B cell (primary cell): Measurements from ENCODE around the gene PRPF40A. TPM values are rescaled to one million over a fixed set of nuclear protein-coding genes. Genes with fewer than 3 reads are reported as not detected.
"Not testable (repeated sequence)": the region's sequence is repeated elsewhere in the genome, so short reads cannot be mapped to it uniquely, and the experiment has no call there.

Experiments used
- ATAC-seq: fragments of 200-7000 bp; cut with Tn5 transposase; one replicate; pipeline ENCODE4 v1.10.0; 2021; ENCODE audit warnings: low read depth, mild to moderate bottlenecking, moderate number of reproducible peaks, moderate library complexity
- CTCF ChIA-PET: fragments of 350-600 bp; sonication (Branson Sonifier 250); formaldehyde crosslinking; loops from one replicate; lab custom pipeline; 2021; ENCODE audit warnings: antibody characterized with exemption, inconsistent platforms; lab: Charles Lee
- POLR2A ChIA-PET: fragments of 350-600 bp; sonication (Branson Sonifier 250); formaldehyde crosslinking; loops from one replicate; lab custom pipeline; 2021; ENCODE audit warnings: antibody characterized with exemption; lab: Charles Lee
- DNase-seq: peaks from one replicate; pipeline ENCODE4 v3.0.0; 2013
- H2AFZ ChIP-seq: 2 replicates; pipeline ENCODE4 v1.6.1; 2012; ENCODE audit warnings: mild to moderate bottlenecking, low read depth, low read length; ENCODE audit not compliant: insufficient read depth, poor library complexity, severe bottlenecking
- H3K27ac ChIP-seq, 2 donors: 1 replicate in 1 of 2; 2 replicates in 1 of 2; pipeline ENCODE4 v1.5.1; 2012 to 2013; ENCODE audit warnings: low read length in 2 of 2, mild to moderate bottlenecking in 2 of 2, moderate library complexity in 1 of 2
- H3K27me3 ChIP-seq, 4 experiments: fragments of 200-600 bp in 1 of 4; sonication (generic) in 1 of 4; replicated peaks in 1 of 4; 1 replicate in 2 of 4; 2 replicates in 2 of 4; pipeline versions ENCODE4 v1.6.1 to v1.7.0; 2013 to 2016; ENCODE audit warnings: low read length in 3 of 4, mild to moderate bottlenecking in 2 of 4, mixed read lengths in 1 of 4, moderate library complexity in 1 of 4; ENCODE audit not compliant: insufficient read depth in 4 of 4, control insufficient read depth in 3 of 4; ENCODE audit errors: control extremely low read depth in 1 of 4
- H3K36me3 ChIP-seq, 2 experiments: replicated peaks in 1 of 2; 1 replicate in 1 of 2; 2 replicates in 1 of 2; pipeline versions ENCODE4 v1.6.1 to v1.7.1; 2013; ENCODE audit warnings: low read length in 1 of 2; ENCODE audit not compliant: insufficient read depth in 2 of 2, control insufficient read depth in 1 of 2; ENCODE audit errors: control extremely low read depth in 1 of 2, extremely low read depth in 1 of 2
- H3K4me1 ChIP-seq, 2 donors: fragments of 200-600 bp in 1 of 2; sonication (generic) in 1 of 2; 1 replicate in 1 of 2; 2 replicates in 1 of 2; pipeline versions ENCODE4 v1.5.1 to v1.6.1; 2013 to 2017; ENCODE audit warnings: low read length in 2 of 2; ENCODE audit not compliant: control insufficient read depth in 2 of 2, insufficient read depth in 2 of 2
- H3K4me2 ChIP-seq: replicated peaks from 2 replicates; pipeline ENCODE3; 2012; ENCODE audit warnings: mild to moderate bottlenecking, low read depth, low read length; ENCODE audit not compliant: poor library complexity, severe bottlenecking
- H3K4me3 ChIP-seq, 5 experiments: fragments of 200-600 bp in 1 of 5; sonication (generic) in 1 of 5; 1 replicate in 3 of 5; 2 replicates in 2 of 5; pipeline versions ENCODE4 v1.5.1 to v1.7.0; 2011 to 2016; ENCODE audit warnings: low read length in 4 of 5, mild to moderate bottlenecking in 4 of 5, low read depth in 2 of 5, control low read depth in 1 of 5, moderate library complexity in 1 of 5; ENCODE audit not compliant: insufficient read depth in 1 of 5; ENCODE audit errors: control extremely low read depth in 1 of 5, extremely low read depth in 1 of 5
- H3K79me2 ChIP-seq: fragments of 200-600 bp; sonication (generic); one replicate; pipeline ENCODE4 v1.6.0; 2016; ENCODE audit warnings: low read length; ENCODE audit not compliant: control insufficient read depth, insufficient read depth
- H3K9ac ChIP-seq: fragments of 200-600 bp; sonication (generic); 2 replicates; pipeline ENCODE4 v1.6.1; 2017; ENCODE audit warnings: mild to moderate bottlenecking, low read length, moderate library complexity
- H3K9me3 ChIP-seq, 3 donors: one replicate each; pipeline versions ENCODE4 v1.6.1 to v1.7.1; 2013; ENCODE audit warnings: low read length in 2 of 3; ENCODE audit not compliant: control insufficient read depth in 2 of 3, insufficient read depth in 1 of 3; ENCODE audit errors: control extremely low read depth in 1 of 3
- H4K20me1 ChIP-seq: 2 replicates; pipeline ENCODE4 v1.6.0; 2012; ENCODE audit warnings: mild to moderate bottlenecking, low read length; ENCODE audit not compliant: insufficient read depth, control insufficient read depth, poor library complexity, severe bottlenecking
- H3K27ac Mint-ChIP-seq: one replicate; pipeline ENCODE4 v1.8.0; 2021; ENCODE audit warnings: mixed read lengths
- H3K27me3 Mint-ChIP-seq: one replicate; pipeline ENCODE4 v1.8.0; 2021; ENCODE audit warnings: mixed read lengths
- H3K4me1 Mint-ChIP-seq: one replicate; pipeline ENCODE4 v1.8.0; 2021; ENCODE audit warnings: mixed read lengths
- H3K4me3 Mint-ChIP-seq: one replicate; pipeline ENCODE4 v1.8.0; 2021; ENCODE audit warnings: mixed read lengths
- H3K9me3 Mint-ChIP-seq: one replicate; pipeline ENCODE4 v1.8.0; 2022; ENCODE audit warnings: mixed read lengths; ENCODE audit not compliant: insufficient read depth
- EZH2 ChIP-seq: IDR thresholded peaks from 2 replicates; pipeline ENCODE4 v1.6.1; 2012; ENCODE audit warnings: borderline replicate concordance, low read depth, mild to moderate bottlenecking, moderate library complexity, low read length; ENCODE audit not compliant: insufficient read depth, poor library complexity, severe bottlenecking
- WGBS: methylation state at CpG from one replicate; pipeline ENCODE4 v1.1.5; 2013; ENCODE audit warnings: missing lambda C conversion rate; ENCODE audit not compliant: insufficient coverage; 5-methylcytosine and 5-hydroxymethylcytosine counted together
- intact Hi-C: fragments of 100-400 bp; cut with micrococcal nuclease; formaldehyde crosslinking; loops from one replicate; pipeline ENCODE4 v1.10.0; 2022
- polyA plus RNA-seq: library from polyadenylated mRNA; depleted of rRNA; stranded (reverse); fragments of >200 nt; gene quantifications from 2 replicates; pipeline ENCODE4 v1.2.3, GENCODE V29; 2012
- total RNA-seq, 2 donors: library from RNA; stranded (reverse); fragments of 120-200 nt in 1 of 2; gene quantifications; 1 replicate in 1 of 2; 2 replicates in 1 of 2; pipeline versions ENCODE4 v1.2.3 to v1.2.4, GENCODE V29; 2013 to 2022
- TF ChIP-seq, protein P1 (sequence below): fragments of 200-600 bp; IDR thresholded peaks from one replicate; pipeline ENCODE4 v1.8.0; 2022; ENCODE audit warnings: antibody characterized with exemption, mild to moderate bottlenecking

The PRPF40A gene
- total and polyA plus RNA-seq, 2 donors (not counting 1 experiment from before 2014, with no cell fraction given) = 40.4 to 115 TPM

DNA sequence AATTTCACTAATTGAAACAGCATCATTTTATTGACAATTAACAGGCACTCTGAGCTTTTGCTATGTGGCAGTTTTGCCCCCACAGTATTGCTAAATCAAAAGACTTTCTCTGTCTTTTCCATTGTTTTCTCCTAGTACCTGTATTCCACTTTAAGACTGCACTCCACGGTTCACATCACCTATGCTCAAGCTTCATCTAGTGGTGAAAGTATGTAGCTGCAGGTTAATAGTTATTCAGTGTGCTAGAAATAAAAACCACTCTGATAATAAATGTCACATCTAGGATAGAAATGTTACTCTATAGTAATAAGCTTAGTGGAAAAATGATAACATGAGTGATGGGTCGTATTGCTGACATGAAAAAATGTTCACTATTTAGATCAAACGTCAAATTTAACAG is 25.7 kb upstream of the PRPF40A start:
- Histone ChIP-seq H3K4me1 (no peaks in the 10 kb centered on the region), H3K9ac (no peak overlapping the region), H3K79me2 (no peaks in the 10 kb centered on the region), H2AFZ (no peak overlapping the region), H3K27ac (no peak overlapping the region), H3K4me2 (no peak overlapping the region), H3K27me3 (no peaks in the 10 kb centered on the region), H3K4me3 (no peak overlapping the region), H3K9me3 (peaks cover 0 to 3% (median 0%) of the 10 kb centered on the region in 3 donors), H3K36me3 (peaks cover 3 to 10% of the 10 kb centered on the region in 2 experiments), H4K20me1 (no peaks in the 10 kb centered on the region)
- intact Hi-C loops = loop anchor here (10.0 kb wide), 1 partner anchor 708 kb away; no protein-coding TSS in a partner anchor
- Mint-ChIP-seq H3K27me3 (no peaks in the 10 kb centered on the region), H3K27ac (no peak overlapping the region), H3K4me1 (no peaks in the 10 kb centered on the region), H3K9me3 (no peaks in the 10 kb centered on the region), H3K4me3 (no peak overlapping the region)
- ATAC-seq (no peak), DNase-seq (no peak)
- no peak for TF ChIP-seq EZH2
- TF ChIP-seq, protein P1, sequence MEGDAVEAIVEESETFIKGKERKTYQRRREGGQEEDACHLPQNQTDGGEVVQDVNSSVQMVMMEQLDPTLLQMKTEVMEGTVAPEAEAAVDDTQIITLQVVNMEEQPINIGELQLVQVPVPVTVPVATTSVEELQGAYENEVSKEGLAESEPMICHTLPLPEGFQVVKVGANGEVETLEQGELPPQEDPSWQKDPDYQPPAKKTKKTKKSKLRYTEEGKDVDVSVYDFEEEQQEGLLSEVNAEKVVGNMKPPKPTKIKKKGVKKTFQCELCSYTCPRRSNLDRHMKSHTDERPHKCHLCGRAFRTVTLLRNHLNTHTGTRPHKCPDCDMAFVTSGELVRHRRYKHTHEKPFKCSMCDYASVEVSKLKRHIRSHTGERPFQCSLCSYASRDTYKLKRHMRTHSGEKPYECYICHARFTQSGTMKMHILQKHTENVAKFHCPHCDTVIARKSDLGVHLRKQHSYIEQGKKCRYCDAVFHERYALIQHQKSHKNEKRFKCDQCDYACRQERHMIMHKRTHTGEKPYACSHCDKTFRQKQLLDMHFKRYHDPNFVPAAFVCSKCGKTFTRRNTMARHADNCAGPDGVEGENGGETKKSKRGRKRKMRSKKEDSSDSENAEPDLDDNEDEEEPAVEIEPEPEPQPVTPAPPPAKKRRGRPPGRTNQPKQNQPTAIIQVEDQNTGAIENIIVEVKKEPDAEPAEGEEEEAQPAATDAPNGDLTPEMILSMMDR = peak; percentile 65
- ChIA-PET POLR2A (no interaction called here), CTCF (interaction anchor here (0.6 to 2.1 kb wide), 9 partner anchors 12 to 777 kb away, joined by 3 to 11 read pairs (median 3); partner anchors contain the start of gene STAM2)
- WGBS = no CpG with 5 or more reads among the region's 3 CpGs

GRCh38 chr2:152740743-152741328 is 23.6 kb upstream of the PRPF40A start:
- no peak overlapping the region for H3K27ac ChIP-seq
- CTCF ChIA-PET = interaction anchor here (0.7 kb wide), 1 partner anchor 26 kb away, joined by 3 read pairs; no protein-coding TSS in a partner anchor
- intact Hi-C loops = loop anchor here (1.0 to 10.0 kb wide), 3 partner anchors 23 to 778 kb away; partner anchors contain the start of gene ARL6IP6
- Mint-ChIP-seq H3K27ac (no peak overlapping the region), H3K9me3 (no peaks in the 10 kb centered on the region), H3K27me3 (no peaks in the 10 kb centered on the region), H3K4me3 (no peak overlapping the region), H3K4me1 (no peaks in the 10 kb centered on the region)
- H3K4me1 ChIP-seq = no peaks in the 10 kb centered on the region
- peak; percentile 72 for ATAC-seq
- POLR2A ChIA-PET = no interaction called here
- TF ChIP-seq EZH2 = no peak
- TF ChIP-seq, protein P1 = peak; percentile 97
- peaks cover 6 to 21% of the 10 kb centered on the region in 2 experiments for H3K36me3 ChIP-seq
- no peak overlapping the region for H3K4me3 ChIP-seq
- no CpG with 5 or more reads among the region's 2 CpGs for WGBS
- peaks cover 0 to 4% (median 0%) of the 10 kb centered on the region in 3 donors for H3K9me3 ChIP-seq
- no peak overlapping the region for H2AFZ ChIP-seq
- no peaks in the 10 kb centered on the region for H4K20me1 ChIP-seq
- H3K9ac ChIP-seq = no peak overlapping the region
- no peaks in the 10 kb centered on the region for H3K27me3 ChIP-seq
- DNase-seq = peak; percentile 56
- H3K79me2 ChIP-seq = no peaks in the 10 kb centered on the region
- H3K4me2 ChIP-seq = no peak overlapping the region

- ATAC-seq, H4K20me1 ChIP-seq, H3K4me1 ChIP-seq, H3K27ac ChIP-seq, H3K4me3 ChIP-seq, H3K4me1 Mint-ChIP-seq, DNase-seq, H3K79me2 ChIP-seq, H3K4me3 Mint-ChIP-seq, H3K9ac ChIP-seq, H3K27me3 ChIP-seq, H3K27me3 Mint-ChIP-seq, POLR2A ChIA-PET, H3K4me2 ChIP-seq, H3K9me3 Mint-ChIP-seq, H3K27ac Mint-ChIP-seq, H2AFZ ChIP-seq, H3K9me3 ChIP-seq: not testable (repeated sequence)
- peaks cover 6 to 31% of the 10 kb centered on the region in 2 experiments for H3K36me3 ChIP-seq
- no CpG with 5 or more reads among the region's 1 CpG for WGBS
- intact Hi-C loops = loop anchor here (1.0 to 10.0 kb wide), 3 partner anchors 21 to 779 kb away; partner anchors contain the start of gene ARL6IP6
- CTCF ChIA-PET = interaction anchor here (0.7 kb wide), 1 partner anchor 25 kb away, joined by 3 read pairs; no protein-coding TSS in a partner anchor
Measured at GRCh38 chr2:152739705-152740104, 22.4 kb upstream of the PRPF40A start.
